SK-N-SH (cell line): ENCODE data around the gene STYK1. TPM values are rescaled to one million over a fixed set of nuclear protein-coding genes. Genes with fewer than 3 reads are reported as not detected.

Source experiments
- CTCF ChIA-PET: fragments of 300-600, 350-600 bp; formaldehyde crosslinking; extraction: SDS; loops from one replicate; lab custom pipeline; 2021; lab: Yijun Ruan, JAX
- POLR2A ChIA-PET: fragments of 350-600 bp; sonication (Branson Sonifier 250); formaldehyde crosslinking; extraction: SDS; loops from one replicate; lab custom pipeline; 2020; ENCODE audit warnings: antibody characterized with exemption, inconsistent platforms; lab: Yijun Ruan, JAX
- DNase-seq: peaks from one replicate; pipeline ENCODE4 v3.0.0; 2012
- H2AFZ ChIP-seq: fragments of 200-600 bp; sonication (generic); 2 replicates; pipeline ENCODE4 v1.8.1; 2016; ENCODE audit warnings: antibody characterized with exemption, mild to moderate bottlenecking, low read depth
- H3F3A ChIP-seq: fragments of 200-600 bp; sonication (generic); replicated peaks from 2 replicates; pipeline ENCODE3; 2016; ENCODE audit warnings: antibody characterized with exemption, mild to moderate bottlenecking; ENCODE audit not compliant: insufficient read depth
- H3K27ac ChIP-seq, 2 experiments: fragments of 200-500 bp in 1 of 2; fragments of 200-600 bp in 1 of 2; sonication (Bioruptor generic) in 1 of 2; sonication (generic), shearing (Covaris generic) in 1 of 2; 2 replicates each; pipeline versions ENCODE4 v1.5.1 to v1.6.1; 2014 to 2016; ENCODE audit warnings: low read depth in 2 of 2, inconsistent platforms in 1 of 2, low read length in 1 of 2, mild to moderate bottlenecking in 1 of 2, mixed read lengths in 1 of 2
- H3K27me3 ChIP-seq: fragments of 200-600 bp; sonication (generic), shearing (Covaris generic); 2 replicates; pipeline ENCODE4 v1.6.1; 2016; ENCODE audit warnings: mixed run types; ENCODE audit not compliant: insufficient read depth
- H3K36me3 ChIP-seq, 2 experiments: fragments of 200-500 bp in 1 of 2; fragments of 200-600 bp in 1 of 2; sonication (Bioruptor generic) in 1 of 2; sonication (generic) in 1 of 2; replicated peaks in 1 of 2; 2 replicates each; pipeline versions ENCODE3 to v1.5.1; 2014 to 2016; ENCODE audit warnings: low read length in 1 of 2, mild to moderate bottlenecking in 1 of 2; ENCODE audit not compliant: insufficient read depth in 2 of 2, control insufficient read depth in 1 of 2
- H3K4me1 ChIP-seq, 2 experiments: fragments of 200-500 bp in 1 of 2; fragments of 200-600 bp in 1 of 2; sonication (Bioruptor generic) in 1 of 2; sonication (generic), shearing (Covaris generic) in 1 of 2; 2 replicates each; pipeline versions ENCODE4 v1.5.1 to v1.6.1; 2014 to 2016; ENCODE audit warnings: low read depth in 1 of 2, low read length in 1 of 2, mixed run types in 1 of 2; ENCODE audit not compliant: insufficient read depth in 2 of 2, control insufficient read depth in 1 of 2
- H3K4me2 ChIP-seq: fragments of 200-600 bp; sonication (generic), shearing (Covaris generic); 2 replicates; pipeline ENCODE4 v1.6.1; 2017; ENCODE audit warnings: mixed run types
- H3K4me3 ChIP-seq, 2 experiments: fragments of 200-500 bp in 1 of 2; fragments of 200-600 bp in 1 of 2; sonication (Bioruptor generic) in 1 of 2; sonication (generic), shearing (Covaris generic) in 1 of 2; 2 replicates each; pipeline versions ENCODE4 v1.5.1 to v1.8.1; 2014 to 2016; ENCODE audit warnings: low read depth in 2 of 2, inconsistent platforms in 1 of 2, low read length in 1 of 2, mild to moderate bottlenecking in 1 of 2, mixed read lengths in 1 of 2, moderate library complexity in 1 of 2
- H3K79me2 ChIP-seq: fragments of 200-600 bp; sonication (generic); 2 replicates; pipeline ENCODE4 v1.8.1; 2017; ENCODE audit warnings: mild to moderate bottlenecking; ENCODE audit not compliant: insufficient read depth
- H3K9ac ChIP-seq: fragments of 200-600 bp; sonication (generic); 2 replicates; pipeline ENCODE4 v1.6.1; 2017; ENCODE audit warnings: mixed run types
- H3K9me2 ChIP-seq: fragments of 200-600 bp; sonication (generic); 2 replicates; pipeline ENCODE4 v1.6.1; 2017; ENCODE audit warnings: mixed run types
- H3K9me3 ChIP-seq: fragments of 200-600 bp; sonication (generic); 2 replicates; pipeline ENCODE4 v1.6.1; 2017; ENCODE audit warnings: mixed run types, mild to moderate bottlenecking, moderate library complexity
- H4K20me1 ChIP-seq: fragments of 200-600 bp; sonication (generic); 2 replicates; pipeline ENCODE4 v1.6.1; 2017; ENCODE audit warnings: mild to moderate bottlenecking, mixed run types; ENCODE audit not compliant: insufficient read depth
- EP300 ChIP-seq, 2 experiments: IDR thresholded peaks; 2 replicates each; pipeline versions ENCODE4 v1.4.0 to v1.6.1; 2012; ENCODE audit warnings: borderline replicate concordance in 1 of 2, low read depth in 1 of 2, low read length in 1 of 2
- FOSL2 ChIP-seq: IDR thresholded peaks from 2 replicates; pipeline ENCODE4 v1.4.0; 2012; ENCODE audit warnings: low read depth, mild to moderate bottlenecking, moderate library complexity, borderline replicate concordance
- GABPA ChIP-seq: IDR thresholded peaks from 2 replicates; pipeline ENCODE4 v1.4.0; 2012; ENCODE audit warnings: low read depth, mild to moderate bottlenecking
- MXI1 ChIP-seq: IDR thresholded peaks from 2 replicates; pipeline ENCODE4 v1.6.1; 2012; ENCODE audit warnings: mild to moderate bottlenecking, low read depth, low read length, improper control_type of control experiment
- POLR2AphosphoS5 ChIP-seq: IDR thresholded peaks from 2 replicates; pipeline ENCODE4 v1.6.1; 2012; ENCODE audit warnings: low read depth, low read length
- RCOR1 ChIP-seq: fragments of 150-350 bp; IDR thresholded peaks from 2 replicates; pipeline ENCODE4 v1.6.1; 2017; ENCODE audit warnings: antibody characterized with exemption, low read length
- RFX5 ChIP-seq: IDR thresholded peaks from 2 replicates; pipeline ENCODE4 v1.6.1; 2012; ENCODE audit warnings: mild to moderate bottlenecking, improper control_type of control experiment, low read length
- RXRA ChIP-seq: IDR thresholded peaks from 2 replicates; pipeline ENCODE4 v1.4.0; 2012; ENCODE audit warnings: low read depth, mild to moderate bottlenecking, borderline replicate concordance
- SIN3A ChIP-seq: IDR thresholded peaks from 2 replicates; pipeline ENCODE4 v1.6.1; 2012; ENCODE audit warnings: low read depth, mild to moderate bottlenecking, low read length, moderate library complexity, borderline replicate concordance
- SMC3 ChIP-seq: IDR thresholded peaks from 2 replicates; pipeline ENCODE4 v1.6.1; 2012; ENCODE audit warnings: low read depth, low read length, improper control_type of control experiment
- TAF1 ChIP-seq: IDR thresholded peaks from 2 replicates; pipeline ENCODE4 v1.6.1; 2012; ENCODE audit warnings: low read depth, mild to moderate bottlenecking, low read length, moderate library complexity, borderline replicate concordance
- TCF12 ChIP-seq: IDR thresholded peaks from 2 replicates; pipeline ENCODE4 v1.4.0; 2012
- YY1 ChIP-seq: IDR thresholded peaks from 2 replicates; pipeline ENCODE4 v1.4.0; 2012; ENCODE audit warnings: low read depth, mild to moderate bottlenecking
- WGBS: methylation state at CpG from one replicate; pipeline ENCODE4 v1.1.6; 2017; ENCODE audit warnings: low lambda C conversion rate; 5-methylcytosine and 5-hydroxymethylcytosine counted together
- polyA plus RNA-seq, 3 experiments: library from polyadenylated mRNA; depleted of rRNA; stranded (reverse); fragments of >200 nt; gene quantifications; 2 replicates each; pipeline ENCODE4 v1.2.3, GENCODE V29; 2012

Gene STYK1
- polyA plus RNA-seq, 1 of the 3 experiments (the other 2 are of a cell fraction): not detected

- CTCF ChIA-PET: interaction anchor here (1.6 kb wide), 1 partner anchor 61 kb away, joined by 4 read pairs; no protein-coding TSS in a partner anchor
- Histone ChIP-seq H3K36me3 (no peaks in the 10 kb centered on the region), H3F3A (no peaks in the 10 kb centered on the region), H4K20me1 (no peaks in the 10 kb centered on the region), H3K4me2 (no peak overlapping the region), H3K9ac (no peak overlapping the region), H3K4me3 (no peak overlapping the region)
- 12% methylated on average over 2 of the region's 2 CpGs for WGBS
- no peak for TF ChIP-seq GABPA
- TF ChIP-seq RCOR1: no peak
- no peak for TF ChIP-seq YY1
- TF ChIP-seq TCF12: no peak
- no peak for TF ChIP-seq RXRA
- TF ChIP-seq, all 33 proteins: peak for 0
- Histone ChIP-seq H3K9me2 (no peaks in the 10 kb centered on the region), H3K79me2 (no peaks in the 10 kb centered on the region), H3K9me3 (no peaks in the 10 kb centered on the region), H3K27ac (no peak overlapping the region), H3K27me3 (peaks cover 11% of the 10 kb centered on the region; the same call in 1 of the 2 replicates), H3K4me1 (no peaks in the 10 kb centered on the region), H2AFZ (no peak overlapping the region)
- DNase-seq: no peak
- POLR2A ChIA-PET: no interaction called here
Observed at GRCh38 chr12:10689146-10689545, 15.3 kb upstream of the STYK1 start.

GRCh38 chr12:10688042-10688441 lies 14.2 kb upstream of the STYK1 start:
- no peaks in the 10 kb centered on the region for H3K9me2 ChIP-seq
- H3K27me3 ChIP-seq: peaks cover 11% of the 10 kb centered on the region; the same call in 1 of the 2 replicates
- no peak overlapping the region for H3K4me3 ChIP-seq
- no peak for TF ChIP-seq RFX5
- TF ChIP-seq, all 33 proteins: peak for 0
- no peak overlapping the region for H3K9ac ChIP-seq
- no peaks in the 10 kb centered on the region for H3K4me1 ChIP-seq
- ChIA-PET POLR2A (no interaction called here), CTCF (interaction anchor here (1.6 kb wide), 1 partner anchor 62 kb away, joined by 4 read pairs; no protein-coding TSS in a partner anchor)
- H3K36me3 ChIP-seq: no peaks in the 10 kb centered on the region
- H3K4me2 ChIP-seq: no peak overlapping the region
- H4K20me1 ChIP-seq: no peaks in the 10 kb centered on the region
- H3F3A ChIP-seq: no peaks in the 10 kb centered on the region
- H3K9me3 ChIP-seq: no peaks in the 10 kb centered on the region
- H3K79me2 ChIP-seq: no peaks in the 10 kb centered on the region
- DNase-seq: no peak
- H2AFZ ChIP-seq: no peak overlapping the region
- 27% methylated on average over 1 of the region's 1 CpG for WGBS
- H3K27ac ChIP-seq: no peak overlapping the region

GRCh38 chr12:10672231-10672868 lies 1.5 kb downstream of the STYK1 start:
- peaks cover 35% of the 10 kb centered on the region; the same call in 1 of the 2 replicates for H3K27me3 ChIP-seq
- no peak overlapping the region for H3K9ac ChIP-seq
- no peak overlapping the region for H3K27ac ChIP-seq
- H3K9me3 ChIP-seq: no peaks in the 10 kb centered on the region
- POLR2A ChIA-PET: no interaction called here
- H3F3A ChIP-seq: no peaks in the 10 kb centered on the region
- no peaks in the 10 kb centered on the region for H3K36me3 ChIP-seq
- WGBS: 29% methylated on average over 15 of the region's 15 CpGs
- TF ChIP-seq TAF1 (no peak), FOSL2 (no peak), MXI1 (no peak), SMC3 (no peak), POLR2AphosphoS5 (no peak), YY1 (no peak), SIN3A (no peak), EP300 (IDR thresholded peaks at IDR 0.05; ENCODE audit: borderline replicate concordance in 1 of 2, low read depth in 1 of 2, low read length in 1 of 2) (no peak)
- TF ChIP-seq, all 33 proteins: peak for 0
- H3K4me2 ChIP-seq: peak overlapping the region; percentile 44; the same call in 1 of the 2 replicates
- no peak overlapping the region for H3K4me3 ChIP-seq
- H3K79me2 ChIP-seq: no peaks in the 10 kb centered on the region
- H3K4me1 ChIP-seq: no peaks in the 10 kb centered on the region
- DNase-seq: no peak
- H2AFZ ChIP-seq: no peak overlapping the region
- CTCF ChIA-PET: no interaction called here
- no peaks in the 10 kb centered on the region for H3K9me2 ChIP-seq
- H4K20me1 ChIP-seq: no peaks in the 10 kb centered on the region
